ENCODE data around the gene PPM1L. TPM values are rescaled to one million over a fixed set of nuclear protein-coding genes. Genes with fewer than 3 reads are reported as not detected.

The PPM1L gene
- total RNA-seq, 2 experiments from 2014 or later: 2.0 TPM

GRCh38 chr3:160886421-160886820, 130.4 kb downstream of the PPM1L start:
- H3K27ac Mint-ChIP-seq: no peak overlapping the region
- H3K27me3 Mint-ChIP-seq: no peaks in the 10 kb centered on the region
- peaks cover 20% of the 10 kb centered on the region for H3K9me3 Mint-ChIP-seq
- no peak overlapping the region for H3K4me3 Mint-ChIP-seq
- H3K36me3 Mint-ChIP-seq: peaks cover 6% of the 10 kb centered on the region
- H3K4me1 Mint-ChIP-seq: no peaks in the 10 kb centered on the region
- DNase-seq: no peak

- no peaks in the 10 kb centered on the region for H3K27me3 Mint-ChIP-seq
- no peaks in the 10 kb centered on the region for H3K36me3 Mint-ChIP-seq
- no peak overlapping the region for H3K27ac Mint-ChIP-seq
- no peak overlapping the region for H3K4me3 Mint-ChIP-seq
- peaks cover 13% of the 10 kb centered on the region for H3K9me3 Mint-ChIP-seq
- DNase-seq: no peak
- no peaks in the 10 kb centered on the region for H3K4me1 Mint-ChIP-seq
Measured at GRCh38 chr3:160893207-160893606, 137.2 kb downstream of the PPM1L start.

- no peaks in the 10 kb centered on the region for H3K9me3 Mint-ChIP-seq
- H3K4me1 Mint-ChIP-seq: no peaks in the 10 kb centered on the region
- H3K36me3 Mint-ChIP-seq: no peaks in the 10 kb centered on the region
- H3K27ac Mint-ChIP-seq: no peak overlapping the region
- H3K27me3 Mint-ChIP-seq: peaks cover 4% of the 10 kb centered on the region
- no peak for DNase-seq
- no peak overlapping the region for H3K4me3 Mint-ChIP-seq
Measured at GRCh38 chr3:160904691-160905090, 148.7 kb downstream of the PPM1L start.

GRCh38 chr3:160906646-160907045, 150.6 kb downstream of the PPM1L start:
- peaks cover under 1% of the 10 kb centered on the region for H3K27me3 Mint-ChIP-seq
- no peak overlapping the region for H3K27ac Mint-ChIP-seq
- no peaks in the 10 kb centered on the region for H3K36me3 Mint-ChIP-seq
- H3K9me3 Mint-ChIP-seq: no peaks in the 10 kb centered on the region
- no peak for DNase-seq
- H3K4me1 Mint-ChIP-seq: no peaks in the 10 kb centered on the region
- H3K4me3 Mint-ChIP-seq: no peak overlapping the region

GRCh38 chr3:160909917-160910316, 153.9 kb downstream of the PPM1L start:
- Mint-ChIP-seq H3K4me1 (no peaks in the 10 kb centered on the region), H3K27me3 (peaks cover 1% of the 10 kb centered on the region), H3K36me3 (no peaks in the 10 kb centered on the region), H3K4me3 (no peak overlapping the region), H3K27ac (no peak overlapping the region), H3K9me3 (peaks cover 2% of the 10 kb centered on the region)
- no peak for DNase-seq

GRCh38 chr3:160911411-160911810, 155.4 kb downstream of the PPM1L start:
- Mint-ChIP-seq H3K4me3 (no peak overlapping the region), H3K27me3 (peaks cover 4% of the 10 kb centered on the region), H3K27ac (no peak overlapping the region), H3K4me1 (no peaks in the 10 kb centered on the region), H3K9me3 (peaks cover 3% of the 10 kb centered on the region), H3K36me3 (no peaks in the 10 kb centered on the region)
- DNase-seq: no peak

GRCh38 chr3:160916472-160916871, 160.4 kb downstream of the PPM1L start:
- H3K36me3 Mint-ChIP-seq: no peaks in the 10 kb centered on the region
- H3K4me1 Mint-ChIP-seq: no peaks in the 10 kb centered on the region
- H3K9me3 Mint-ChIP-seq: peaks cover 3% of the 10 kb centered on the region
- H3K27ac Mint-ChIP-seq: no peak overlapping the region
- DNase-seq: no peak
- peaks cover 4% of the 10 kb centered on the region for H3K27me3 Mint-ChIP-seq
- no peak overlapping the region for H3K4me3 Mint-ChIP-seq

GRCh38 chr3:160919942-160920341, 163.9 kb downstream of the PPM1L start:
- Mint-ChIP-seq H3K4me3 (no peak overlapping the region), H3K27ac (no peak overlapping the region), H3K27me3 (peaks cover 3% of the 10 kb centered on the region), H3K9me3 (peaks cover 1% of the 10 kb centered on the region), H3K36me3 (no peaks in the 10 kb centered on the region), H3K4me1 (peaks cover 2% of the 10 kb centered on the region)
- no peak for DNase-seq

GRCh38 chr3:160921020-160921635, 165.1 kb downstream of the PPM1L start:
- no peak overlapping the region for H3K4me3 Mint-ChIP-seq
- H3K4me1 Mint-ChIP-seq: peaks cover 2% of the 10 kb centered on the region
- H3K9me3 Mint-ChIP-seq: no peaks in the 10 kb centered on the region
- no peaks in the 10 kb centered on the region for H3K36me3 Mint-ChIP-seq
- H3K27ac Mint-ChIP-seq: no peak overlapping the region
- H3K27me3 Mint-ChIP-seq: no peaks in the 10 kb centered on the region
- no peak for DNase-seq

GRCh38 chr3:160924776-160925175, 168.7 kb downstream of the PPM1L start:
- DNase-seq: no peak
- Mint-ChIP-seq H3K4me1 (peaks cover 2% of the 10 kb centered on the region), H3K4me3 (no peak overlapping the region), H3K27me3 (peaks cover 3% of the 10 kb centered on the region), H3K27ac (no peak overlapping the region), H3K36me3 (no peaks in the 10 kb centered on the region), H3K9me3 (no peaks in the 10 kb centered on the region)

GRCh38 chr3:160927620-160928019, 171.6 kb downstream of the PPM1L start:
- Mint-ChIP-seq H3K36me3 (no peaks in the 10 kb centered on the region), H3K27ac (no peak overlapping the region)

GRCh38 chr3:160928183-160928726, 172.2 kb downstream of the PPM1L start:
- DNase-seq: no peak
- no peak overlapping the region for H3K4me3 Mint-ChIP-seq
- no peaks in the 10 kb centered on the region for H3K4me1 Mint-ChIP-seq
- no peaks in the 10 kb centered on the region for H3K9me3 Mint-ChIP-seq
- H3K27me3 Mint-ChIP-seq: peaks cover 13% of the 10 kb centered on the region
- H3K27ac Mint-ChIP-seq: no peak overlapping the region
- no peaks in the 10 kb centered on the region for H3K36me3 Mint-ChIP-seq

More at GRCh38 chr3:160927620-160928019, 171.6 kb downstream of the PPM1L start:
- no peak for DNase-seq
- Mint-ChIP-seq H3K27me3 (peaks cover 11% of the 10 kb centered on the region), H3K9me3 (no peaks in the 10 kb centered on the region), H3K4me1 (no peaks in the 10 kb centered on the region), H3K4me3 (no peak overlapping the region)

GRCh38 chr3:160929595-160929994, 173.6 kb downstream of the PPM1L start:
- Mint-ChIP-seq H3K9me3 (no peaks in the 10 kb centered on the region), H3K27ac (no peak overlapping the region), H3K36me3 (no peaks in the 10 kb centered on the region), H3K4me1 (no peaks in the 10 kb centered on the region), H3K27me3 (peaks cover 13% of the 10 kb centered on the region), H3K4me3 (no peak overlapping the region)
- no peak for DNase-seq

- DNase-seq: no peak
- Mint-ChIP-seq H3K4me1 (no peaks in the 10 kb centered on the region), H3K27ac (no peak overlapping the region), H3K4me3 (no peak overlapping the region), H3K27me3 (peaks cover 13% of the 10 kb centered on the region), H3K9me3 (no peaks in the 10 kb centered on the region), H3K36me3 (no peaks in the 10 kb centered on the region)
Measured at GRCh38 chr3:160931474-160931873, 175.4 kb downstream of the PPM1L start.

- no peak overlapping the region for H3K4me3 Mint-ChIP-seq
- H3K9me3 Mint-ChIP-seq: no peaks in the 10 kb centered on the region
- H3K36me3 Mint-ChIP-seq: no peaks in the 10 kb centered on the region
- H3K27me3 Mint-ChIP-seq: peaks cover 5% of the 10 kb centered on the region
- DNase-seq: no peak
- H3K27ac Mint-ChIP-seq: no peak overlapping the region
- H3K4me1 Mint-ChIP-seq: no peaks in the 10 kb centered on the region
Measured at GRCh38 chr3:160935413-160936095, 179.5 kb downstream of the PPM1L start.
